K562 (cell line): ENCODE data around the gene USH2A. TPM values are rescaled to one million over a fixed set of nuclear protein-coding genes. Genes with fewer than 3 reads are reported as not detected.

ENCODE experiments used
- ATAC-seq: fragments of 200-7000 bp; cut with Tn5 transposase; 3 replicates; pipeline ENCODE4 v1.9.1; 2020; ENCODE audit warnings: moderate library complexity
- BruUV-seq: library from RNA; stranded (reverse); fragments of 400-500 nt; replicated peaks from 2 replicates; lab custom pipeline; 2021; lab: Mats Ljungman, UMichigan
- CTCF ChIA-PET: fragments of 300-600 bp; formaldehyde crosslinking; extraction: SDS; loops from one replicate; lab custom pipeline; 2021; ENCODE audit warnings: low intra/inter-chr PET ratio; lab: Yijun Ruan, JAX
- POLR2A ChIA-PET: fragments of 300-600, 350-650 bp; sonication (Branson Sonifier 250); formaldehyde crosslinking; extraction: SDS; loops from one replicate; lab custom pipeline; 2021; ENCODE audit warnings: antibody characterized with exemption, inconsistent platforms; lab: Yijun Ruan, JAX
- DNase-seq, 4 experiments: peaks; one replicate each; pipeline versions ENCODE4 v3.0.0 to v3.0.0-alpha.2; 2011 to 2018; ENCODE audit warnings: low spot score in 3 of 4, mixed read lengths in 3 of 4; ENCODE audit errors: extremely low read depth in 1 of 4
- FAIRE-seq: peaks from 2 replicates; lab custom pipeline; 2011; peaks lifted over from hg19 to GRCh38; lab: Jason Lieb, UNC
- H2AFZ ChIP-seq: 2 replicates; pipeline ENCODE4 v1.6.0; 2011; ENCODE audit warnings: low read depth, low read length, control low read depth, inconsistent platforms
- H3K27ac ChIP-seq: fragments of 200-600 bp; 3 replicates; pipeline ENCODE4 v1.8.0; 2011; ENCODE audit warnings: low read depth, mild to moderate bottlenecking, control low read depth, inconsistent platforms, low read length, moderate library complexity, mixed read lengths; ENCODE audit errors: extremely low read depth
- H3K27me3 ChIP-seq, 2 experiments: fragments of 300-600 bp in 1 of 2; 2 replicates in 1 of 2; 3 replicates in 1 of 2; pipeline versions ENCODE4 v1.6.0 to v1.8.0; 2011; ENCODE audit warnings: inconsistent platforms in 2 of 2, low read length in 2 of 2, mild to moderate bottlenecking in 1 of 2, mixed read lengths in 1 of 2, moderate library complexity in 1 of 2; ENCODE audit not compliant: control insufficient read depth in 2 of 2, insufficient read depth in 2 of 2
- H3K36me3 ChIP-seq: fragments of 300-600 bp; 3 replicates; pipeline ENCODE4 v1.8.0; 2011; ENCODE audit warnings: mild to moderate bottlenecking, low read length, inconsistent platforms; ENCODE audit not compliant: control insufficient read depth, insufficient read depth
- H3K4me1 ChIP-seq, 2 experiments: fragments of 200-600 bp in 1 of 2; replicated peaks in 1 of 2; 2 replicates in 1 of 2; 3 replicates in 1 of 2; pipeline versions ENCODE4 v1.5.1 to v1.8.0; 2011; ENCODE audit warnings: inconsistent platforms in 2 of 2, low read length in 2 of 2, mild to moderate bottlenecking in 1 of 2, mixed read lengths in 1 of 2, moderate library complexity in 1 of 2; ENCODE audit not compliant: control insufficient read depth in 2 of 2, insufficient read depth in 2 of 2
- H3K4me2 ChIP-seq: 2 replicates; pipeline ENCODE4 v1.6.1; 2011; ENCODE audit warnings: low read length, control low read depth, inconsistent platforms, mixed read lengths; ENCODE audit not compliant: insufficient read depth
- H3K4me3 ChIP-seq: fragments of 200-600 bp; sonication (generic), shearing (Covaris generic); 2 replicates; pipeline ENCODE4 v1.5.1; 2016; ENCODE audit warnings: control low read depth, inconsistent platforms
- H3K79me2 ChIP-seq: fragments of 200-600 bp; 3 replicates; pipeline ENCODE4 v1.8.0; 2011; ENCODE audit warnings: low read length, inconsistent platforms; ENCODE audit not compliant: control insufficient read depth, insufficient read depth
- H3K9ac ChIP-seq, 2 experiments: 2 replicates each; pipeline versions ENCODE4 v1.6.0 to v1.6.1; 2011; ENCODE audit warnings: low read depth in 2 of 2, low read length in 2 of 2, control low read depth in 1 of 2, inconsistent platforms in 1 of 2, mild to moderate bottlenecking in 1 of 2, mixed read lengths in 1 of 2; ENCODE audit not compliant: insufficient read depth in 1 of 2
- H3K9me1 ChIP-seq: one replicate; pipeline ENCODE4 v1.6.0; 2011; ENCODE audit warnings: inconsistent platforms, mild to moderate bottlenecking, low read length, moderate library complexity; ENCODE audit not compliant: control insufficient read depth, insufficient read depth
- H3K9me3 ChIP-seq: replicated peaks from 2 replicates; pipeline ENCODE4 v1.5.1; 2011; ENCODE audit warnings: low read depth, low read length, inconsistent platforms; ENCODE audit not compliant: control insufficient read depth, insufficient read depth
- H4K20me1 ChIP-seq: replicated peaks from 2 replicates; pipeline ENCODE4 v1.6.1; 2011; ENCODE audit warnings: low read length, inconsistent platforms, mixed read lengths; ENCODE audit not compliant: control insufficient read depth, insufficient read depth
- EWSR1 ChIP-seq: fragments of 450-650 bp; IDR thresholded peaks from 2 replicates; pipeline ENCODE4 v1.6.1; 2018; ENCODE audit warnings: borderline replicate concordance, mild to moderate bottlenecking, low read depth, moderate library complexity; ENCODE audit not compliant: partially characterized antibody
- NCOA1 ChIP-seq: fragments of 450-650 bp; IDR thresholded peaks from 2 replicates; pipeline ENCODE4 v1.6.1; 2016; ENCODE audit warnings: low read depth
- NR2F6 ChIP-seq: fragments of 450-650 bp; formaldehyde crosslinking; IDR thresholded peaks from 2 replicates; pipeline ENCODE4 v1.4.0; 2020; ENCODE audit warnings: mild to moderate bottlenecking
- NUFIP1 ChIP-seq: fragments of 450-650 bp; IDR thresholded peaks from 2 replicates; pipeline ENCODE4 v1.6.1; 2018; ENCODE audit not compliant: partially characterized antibody
- POLR2H ChIP-seq: IDR thresholded peaks from 2 replicates; pipeline ENCODE4 v1.6.1; 2016; ENCODE audit warnings: missing genetic modification characterization, low read depth, mild to moderate bottlenecking, control low read depth, missing compliant biosample characterization, moderate library complexity
- RBM17 ChIP-seq: fragments of 200-400 bp; formaldehyde crosslinking; IDR thresholded peaks from 2 replicates; pipeline ENCODE4 v1.6.1; 2017; ENCODE audit warnings: low read depth, mild to moderate bottlenecking, low read length, borderline replicate concordance
- RNF2 ChIP-seq: sonication (generic); IDR thresholded peaks from 2 replicates; pipeline ENCODE4 v1.6.1; 2016
- WHSC1 ChIP-seq: IDR thresholded peaks from one replicate; pipeline ENCODE4 v1.6.1; 2012; ENCODE audit warnings: low read length, control low read depth, inconsistent platforms
- ZNF124 ChIP-seq: sonication (generic); formaldehyde crosslinking; IDR thresholded peaks from 2 replicates; pipeline ENCODE4 v1.8.1; 2022; ENCODE audit warnings: missing genetic modification reagents
- ZNF24 ChIP-seq: fragments of 450-650 bp; IDR thresholded peaks from 2 replicates; pipeline ENCODE4 v1.6.1; 2016
- ZNF785 ChIP-seq: fragments of 250-450 bp; sonication (Bioruptor Pico); IDR thresholded peaks from 2 replicates; pipeline ENCODE4 v1.4.0; 2020; ENCODE audit warnings: mild to moderate bottlenecking
- WGBS: fragments of 100-300 bp; shearing (Covaris generic); methylation state at CpG from one replicate; pipeline ENCODE4 v1.1.6; 2016; ENCODE audit warnings: low coverage, mixed read lengths; ENCODE audit not compliant: insufficient coverage; ENCODE audit errors: missing lambda C conversion rate; 5-methylcytosine and 5-hydroxymethylcytosine counted together
- in situ Hi-C: fragments of 300-500 bp; cut with MboI; formaldehyde crosslinking; loops from 4 replicates; pipeline ENCODE4 v1.15.0; 2018; ENCODE audit warnings: inconsistent platforms, mixed read lengths
- intact Hi-C: fragments of 100-400 bp; cut with micrococcal nuclease; formaldehyde crosslinking; loops from 2 replicates; pipeline ENCODE4 v1.14.2; 2022
- polyA plus RNA-seq, 8 experiments: library from polyadenylated mRNA; depleted of rRNA in 4 of 8; stranded (reverse) in 5 of 8; unstranded in 3 of 8; fragments of >200 nt; fragmentation: Nextera tagmentation in 2 of 8; fragmentation: Illumina TruSeq in 1 of 8; extraction: Ambion mirVana in 2 of 8; extraction: Trizol in 1 of 8; gene quantifications; 2 replicates each; pipeline versions ENCODE4 v1.2.1 to v1.2.3, GENCODE V29; 2011 to 2014; ENCODE audit warnings: inconsistent platforms in 1 of 8, missing spikeins in 1 of 8
- total RNA-seq, 7 experiments: library from RNA; depleted of rRNA in 6 of 7; stranded (reverse); fragments of >200 nt in 6 of 7; fragmentation: Illumina TruSeq in 2 of 7; extraction: Trizol in 2 of 7; gene quantifications; 2 replicates each; pipeline versions ENCODE4 v1.2.1 to v1.2.3, GENCODE V29; 2011 to 2021; ENCODE audit warnings: low replicate concordance in 1 of 7
- TF ChIP-seq, protein P1 (sequence below): sonication (generic); formaldehyde crosslinking; IDR thresholded peaks from 2 replicates; pipeline ENCODE4 v1.8.0; 2022; ENCODE audit warnings: mild to moderate bottlenecking, missing genetic modification reagents

USH2A gene
- total and polyA plus RNA-seq, 9 of the 15 experiments (the other 6 are each of a cell fraction or from before 2014, with no cell fraction given), result under 0.01 TPM; not detected in 7

DNA sequence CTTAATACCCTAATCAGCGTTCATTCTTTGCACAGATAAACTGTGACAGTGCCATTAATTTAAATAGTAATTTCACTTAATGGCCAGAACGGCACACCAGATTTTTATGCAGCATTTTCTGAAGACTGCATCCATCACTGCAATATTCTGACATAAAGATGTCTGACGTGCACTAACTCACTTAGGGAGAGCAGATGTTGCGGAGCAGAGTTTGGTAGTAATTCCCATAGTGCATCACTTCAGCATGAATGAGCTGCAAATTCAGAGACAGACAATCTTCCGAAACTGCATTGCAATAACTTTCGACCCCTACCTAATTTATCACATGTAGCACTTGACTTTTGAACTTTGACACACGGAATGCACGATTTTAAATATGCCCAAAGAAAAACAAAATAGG, 630.8 kb downstream of the USH2A start:
- Histone ChIP-seq H3K27ac (no peak overlapping the region), H3K4me3 (no peak overlapping the region), H3K9me1 (no peaks in the 10 kb centered on the region), H3K4me1 (no peaks in the 10 kb centered on the region), H3K79me2 (no peaks in the 10 kb centered on the region), H3K36me3 (no peaks in the 10 kb centered on the region), H3K4me2 (no peak overlapping the region), H3K9ac (no peak overlapping the region), H2AFZ (no peak overlapping the region), H3K9me3 (no peaks in the 10 kb centered on the region), H4K20me1 (no peaks in the 10 kb centered on the region), H3K27me3 (no peaks in the 10 kb centered on the region)
- POLR2A ChIA-PET, result no interaction called here
- FAIRE-seq (no peak), DNase-seq (no peak), ATAC-seq (no peak)
- under 1% methylated on average over 8 of the region's 8 CpGs for WGBS
- in situ Hi-C loops, result no loop called here
- no TSS peak for BruUV-seq
- TF ChIP-seq POLR2H (tag) (no peak), NCOA1 (no peak), ZNF785 (CRISPR knock-in tag) (no peak), ZNF124 (CRISPR knock-in tag) (no peak), RNF2 (no peak), WHSC1 (no peak), NUFIP1 (no peak), NR2F6 (CRISPR knock-in tag) (no peak), RBM17 (no peak), ZNF24 (no peak), EWSR1 (no peak)
- TF ChIP-seq, protein P1, sequence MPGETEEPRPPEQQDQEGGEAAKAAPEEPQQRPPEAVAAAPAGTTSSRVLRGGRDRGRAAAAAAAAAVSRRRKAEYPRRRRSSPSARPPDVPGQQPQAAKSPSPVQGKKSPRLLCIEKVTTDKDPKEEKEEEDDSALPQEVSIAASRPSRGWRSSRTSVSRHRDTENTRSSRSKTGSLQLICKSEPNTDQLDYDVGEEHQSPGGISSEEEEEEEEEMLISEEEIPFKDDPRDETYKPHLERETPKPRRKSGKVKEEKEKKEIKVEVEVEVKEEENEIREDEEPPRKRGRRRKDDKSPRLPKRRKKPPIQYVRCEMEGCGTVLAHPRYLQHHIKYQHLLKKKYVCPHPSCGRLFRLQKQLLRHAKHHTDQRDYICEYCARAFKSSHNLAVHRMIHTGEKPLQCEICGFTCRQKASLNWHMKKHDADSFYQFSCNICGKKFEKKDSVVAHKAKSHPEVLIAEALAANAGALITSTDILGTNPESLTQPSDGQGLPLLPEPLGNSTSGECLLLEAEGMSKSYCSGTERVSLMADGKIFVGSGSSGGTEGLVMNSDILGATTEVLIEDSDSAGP (CRISPR knock-in tag), result no peak
- intact Hi-C loops, result no loop called here
- CTCF ChIA-PET, result no interaction called here
